Ectodermal cell (in vitro differentiated cells): ENCODE data around the gene KIAA0825.

Experiments
- H3K27ac ChIP-seq: 2 replicates; pipeline ENCODE4 v1.7.0; 2013; ENCODE audit warnings: mild to moderate bottlenecking, low read depth, low read length; ENCODE audit not compliant: insufficient read depth, poor library complexity, severe bottlenecking
- H3K27me3 ChIP-seq: 2 replicates; pipeline ENCODE4 v1.7.0; 2013; ENCODE audit warnings: mild to moderate bottlenecking, low read length; ENCODE audit not compliant: insufficient read depth, control insufficient read depth, poor library complexity, severe bottlenecking
- H3K36me3 ChIP-seq: one replicate; pipeline ENCODE4 v1.7.0; 2013; ENCODE audit warnings: low read length; ENCODE audit not compliant: control insufficient read depth, insufficient read depth
- H3K4me1 ChIP-seq: one replicate; pipeline ENCODE4 v1.7.0; 2013; ENCODE audit warnings: low read length; ENCODE audit not compliant: control insufficient read depth, insufficient read depth
- H3K4me3 ChIP-seq: 2 replicates; pipeline ENCODE4 v1.7.0; 2013; ENCODE audit warnings: low read depth, low read length, control low read depth; ENCODE audit not compliant: insufficient read depth
- H3K9me3 ChIP-seq: 2 replicates; pipeline ENCODE4 v1.7.0; 2013; ENCODE audit warnings: mild to moderate bottlenecking, low read length, moderate library complexity; ENCODE audit not compliant: control insufficient read depth
- WGBS, 2 experiments: methylation state at CpG; one replicate each; pipeline ENCODE4 v1.1.7; 2013; ENCODE audit warnings: missing lambda C conversion rate in 2 of 2; 5-methylcytosine and 5-hydroxymethylcytosine counted together

Gene KIAA0825

GRCh38 chr5:94544031-94544650, 74.3 kb downstream of the KIAA0825 start:
- no peaks in the 10 kb centered on the region for H3K4me1 ChIP-seq
- 90 to 92% methylated on average over 1 of the region's 1 CpG for WGBS, 2 experiments
- H3K36me3 ChIP-seq = no peaks in the 10 kb centered on the region
- no peak overlapping the region for H3K4me3 ChIP-seq
- no peaks in the 10 kb centered on the region for H3K27me3 ChIP-seq
- H3K27ac ChIP-seq = no peak overlapping the region
- no peaks in the 10 kb centered on the region for H3K9me3 ChIP-seq

- Histone ChIP-seq H3K4me1 (no peaks in the 10 kb centered on the region), H3K9me3 (no peaks in the 10 kb centered on the region), H3K27ac (no peak overlapping the region), H3K4me3 (no peak overlapping the region), H3K36me3 (no peaks in the 10 kb centered on the region), H3K27me3 (no peaks in the 10 kb centered on the region)
- WGBS, 2 experiments = 88 to 94% methylated on average over 5 to 6 of the region's 6 CpGs
Observed at GRCh38 chr5:94540856-94541494, 77.4 kb downstream of the KIAA0825 start.

- 93 to 98% methylated on average over 3 of the region's 3 CpGs for WGBS, 2 experiments
- H3K36me3 ChIP-seq = no peaks in the 10 kb centered on the region
- H3K27me3 ChIP-seq = no peaks in the 10 kb centered on the region
- no peak overlapping the region for H3K4me3 ChIP-seq
- no peaks in the 10 kb centered on the region for H3K9me3 ChIP-seq
- H3K4me1 ChIP-seq = no peaks in the 10 kb centered on the region
- H3K27ac ChIP-seq = no peak overlapping the region
Observed at GRCh38 chr5:94538260-94538659, 80.1 kb downstream of the KIAA0825 start.

- WGBS, 2 experiments = 89% methylated on average over 1 of the region's 2 CpGs; no CpG with 5 or more reads in 1 of the 2 experiments
- H3K4me3 ChIP-seq = no peak overlapping the region
- no peaks in the 10 kb centered on the region for H3K27me3 ChIP-seq
- no peaks in the 10 kb centered on the region for H3K36me3 ChIP-seq
- no peak overlapping the region for H3K27ac ChIP-seq
- no peaks in the 10 kb centered on the region for H3K4me1 ChIP-seq
- no peaks in the 10 kb centered on the region for H3K9me3 ChIP-seq
Observed at GRCh38 chr5:94526706-94527105, 91.7 kb downstream of the KIAA0825 start.

GRCh38 chr5:94524841-94525697, 93.3 kb downstream of the KIAA0825 start:
- WGBS, 2 experiments = 60 to 66% methylated on average over 4 of the region's 4 CpGs
- Histone ChIP-seq H3K9me3 (no peaks in the 10 kb centered on the region), H3K4me1 (no peaks in the 10 kb centered on the region), H3K27ac (no peak overlapping the region), H3K4me3 (no peak overlapping the region), H3K36me3 (no peaks in the 10 kb centered on the region), H3K27me3 (no peaks in the 10 kb centered on the region)

- H3K27me3 ChIP-seq = no peaks in the 10 kb centered on the region
- no peaks in the 10 kb centered on the region for H3K9me3 ChIP-seq
- H3K36me3 ChIP-seq = no peaks in the 10 kb centered on the region
- H3K4me1 ChIP-seq = no peaks in the 10 kb centered on the region
- H3K4me3 ChIP-seq = no peak overlapping the region
- H3K27ac ChIP-seq = no peak overlapping the region
Observed at GRCh38 chr5:94523018-94523417, 95.4 kb downstream of the KIAA0825 start.

GRCh38 chr5:94522117-94522516, 96.3 kb downstream of the KIAA0825 start:
- Histone ChIP-seq H3K4me3 (no peak overlapping the region), H3K4me1 (no peaks in the 10 kb centered on the region), H3K9me3 (no peaks in the 10 kb centered on the region), H3K27ac (no peak overlapping the region), H3K27me3 (no peaks in the 10 kb centered on the region), H3K36me3 (no peaks in the 10 kb centered on the region)
- no CpG with 5 or more reads among the region's 1 CpG for WGBS, 2 experiments

GRCh38 chr5:94517490-94518488, 100.6 kb downstream of the KIAA0825 start:
- no peaks in the 10 kb centered on the region for H3K9me3 ChIP-seq
- H3K4me1 ChIP-seq = no peaks in the 10 kb centered on the region
- H3K36me3 ChIP-seq = no peaks in the 10 kb centered on the region
- H3K4me3 ChIP-seq = no peak overlapping the region
- 88 to 100% methylated on average over 1 to 3 of the region's 3 CpGs for WGBS, 2 experiments
- no peak overlapping the region for H3K27ac ChIP-seq
- no peaks in the 10 kb centered on the region for H3K27me3 ChIP-seq

- no peaks in the 10 kb centered on the region for H3K27me3 ChIP-seq
- no peaks in the 10 kb centered on the region for H3K9me3 ChIP-seq
- 83 to 88% methylated on average over 5 of the region's 5 CpGs for WGBS, 2 experiments
Observed at GRCh38 chr5:94516148-94516547, 102.3 kb downstream of the KIAA0825 start.

More at GRCh38 chr5:94516148-94516547, 102.3 kb downstream of the KIAA0825 start:
- Histone ChIP-seq H3K36me3 (no peaks in the 10 kb centered on the region), H3K4me1 (no peaks in the 10 kb centered on the region), H3K27ac (no peak overlapping the region), H3K4me3 (no peak overlapping the region)
